Uterus (tissue), 4 donors: ENCODE data around the gene SLC6A1. TPM values are rescaled to one million over a fixed set of nuclear protein-coding genes. Genes with fewer than 3 reads are reported as not detected.
"Not testable (repeated sequence)": the region's sequence is repeated elsewhere in the genome, so short reads cannot be mapped to it uniquely, and the experiment has no call there.

Experiments
- DNase-seq, 2 donors: peaks; one replicate each; pipeline ENCODE4 v3.0.0-alpha.2; 2019 to 2020
- H3K27ac ChIP-seq, 2 donors: fragments of 200-600 bp; sonication (generic); 1 replicate in 1 of 2; 2 replicates in 1 of 2; pipeline ENCODE4 v1.5.1; 2016 to 2018
- H3K27me3 ChIP-seq, 2 donors: fragments of 200-600 bp; sonication (generic); one replicate each; pipeline ENCODE4 v1.5.1; 2018 to 2019; ENCODE audit warnings: control low read depth in 1 of 2
- H3K36me3 ChIP-seq, 2 donors: fragments of 200-600 bp; sonication (generic); one replicate each; pipeline ENCODE4 v1.5.1; 2019; ENCODE audit warnings: control low read depth in 1 of 2
- H3K4me1 ChIP-seq, 2 donors: fragments of 200-600 bp; sonication (generic); one replicate each; pipeline ENCODE4 v1.5.1; 2018 to 2019; ENCODE audit warnings: control low read depth in 1 of 2
- H3K4me3 ChIP-seq, 2 donors: fragments of 200-600 bp; sonication (generic); 1 replicate in 1 of 2; 2 replicates in 1 of 2; pipeline ENCODE4 v1.5.1; 2018 to 2019; ENCODE audit warnings: mild to moderate bottlenecking in 1 of 2
- H3K9me3 ChIP-seq, 2 donors: fragments of 200-600 bp; sonication (generic); one replicate each; pipeline ENCODE4 v1.5.1; 2019; ENCODE audit warnings: control low read depth in 1 of 2
- CTCF ChIP-seq, 4 experiments: fragments of 200-600 bp in 2 of 4; fragments of 450-650 bp in 2 of 4; sonication (generic) in 2 of 4; IDR thresholded peaks; one replicate each; pipeline ENCODE4 v1.5.1; 2016 to 2019; ENCODE audit warnings: antibody characterized with exemption in 4 of 4, mild to moderate bottlenecking in 2 of 4, moderate library complexity in 1 of 4
- POLR2A ChIP-seq, 2 donors: fragments of 450-650 bp; IDR thresholded peaks; one replicate each; pipeline ENCODE4 v1.6.1; 2016; ENCODE audit warnings: antibody characterized with exemption in 2 of 2, mild to moderate bottlenecking in 1 of 2, moderate library complexity in 1 of 2
- intact Hi-C: fragments of 100-400 bp; cut with DNase I; formaldehyde crosslinking; loops from one replicate; pipeline ENCODE4 v1.15.1; 2023; ENCODE audit warnings: low total_unique reads
- total RNA-seq, 4 donors: library from RNA; depleted of rRNA in 3 of 4; stranded (reverse); fragments of >200 nt in 3 of 4; gene quantifications; one replicate each; pipeline versions ENCODE4 v1.1.0 to v1.2.4, GENCODE V29; 2014 to 2023
- donor health status: DM: yes; HTN: yes; CAD: no.

Gene SLC6A1
- total RNA-seq, 4 donors from 2014 or later = under 0.01 to 5.0 (median 1.6) TPM

GRCh38 chr3:11074011-11074410 lies 81.5 kb downstream of the SLC6A1 start:
- no peak overlapping the region for H3K27ac ChIP-seq
- intact Hi-C loops = no loop called here
- no peak for DNase-seq
- TF ChIP-seq CTCF (IDR thresholded peaks at IDR 0.05) = no peak
- TF ChIP-seq POLR2A (IDR thresholded peaks at IDR 0.05) = no peak
- H3K36me3 ChIP-seq = no peaks in the 10 kb centered on the region
- H3K4me1 ChIP-seq = no peaks in the 10 kb centered on the region
- H3K4me3 ChIP-seq = no peak overlapping the region
- no peaks in the 10 kb centered on the region for H3K9me3 ChIP-seq
- H3K27me3 ChIP-seq = no peaks in the 10 kb centered on the region

- DNase-seq = no peak
- H3K4me3 ChIP-seq = no peak overlapping the region
- H3K36me3 ChIP-seq = no peaks in the 10 kb centered on the region
- no peaks in the 10 kb centered on the region for H3K9me3 ChIP-seq
- intact Hi-C loops = no loop called here
- no peak overlapping the region for H3K27ac ChIP-seq
- TF ChIP-seq CTCF (IDR thresholded peaks at IDR 0.05) (no peak), POLR2A (IDR thresholded peaks at IDR 0.05) (no peak)
- no peaks in the 10 kb centered on the region for H3K4me1 ChIP-seq
- no peaks in the 10 kb centered on the region for H3K27me3 ChIP-seq
Measured at GRCh38 chr3:11074451-11074850, 81.9 kb downstream of the SLC6A1 start.

GRCh38 chr3:11075122-11075521 lies 82.6 kb downstream of the SLC6A1 start:
- H3K9me3 ChIP-seq, H3K4me3 ChIP-seq, H3K36me3 ChIP-seq, DNase-seq, H3K4me1 ChIP-seq, intact Hi-C loops, H3K27me3 ChIP-seq, H3K27ac ChIP-seq: not testable (repeated sequence)

GRCh38 chr3:11076711-11077110 lies 84.2 kb downstream of the SLC6A1 start:
- no peaks in the 10 kb centered on the region for H3K4me1 ChIP-seq
- H3K4me3 ChIP-seq = no peak overlapping the region
- TF ChIP-seq POLR2A (IDR thresholded peaks at IDR 0.05) = no peak
- TF ChIP-seq CTCF (IDR thresholded peaks at IDR 0.05) = no peak
- DNase-seq = no peak
- no peaks in the 10 kb centered on the region for H3K27me3 ChIP-seq
- no peaks in the 10 kb centered on the region for H3K9me3 ChIP-seq
- intact Hi-C loops = no loop called here
- H3K36me3 ChIP-seq = no peaks in the 10 kb centered on the region
- no peak overlapping the region for H3K27ac ChIP-seq

GRCh38 chr3:11077466-11077865 lies 84.9 kb downstream of the SLC6A1 start:
- no peaks in the 10 kb centered on the region for H3K9me3 ChIP-seq
- no peak for TF ChIP-seq POLR2A (IDR thresholded peaks at IDR 0.05)
- TF ChIP-seq CTCF (IDR thresholded peaks at IDR 0.05) = no peak
- no peaks in the 10 kb centered on the region for H3K27me3 ChIP-seq
- H3K27ac ChIP-seq = no peak overlapping the region
- intact Hi-C loops = no loop called here
- no peak for DNase-seq
- no peaks in the 10 kb centered on the region for H3K36me3 ChIP-seq
- H3K4me3 ChIP-seq = no peak overlapping the region
- no peaks in the 10 kb centered on the region for H3K4me1 ChIP-seq

- Histone ChIP-seq H3K36me3 (no peaks in the 10 kb centered on the region), H3K9me3 (no peaks in the 10 kb centered on the region), H3K27me3 (no peaks in the 10 kb centered on the region), H3K27ac (no peak overlapping the region), H3K4me3 (no peak overlapping the region), H3K4me1 (no peaks in the 10 kb centered on the region)
- intact Hi-C loops = no loop called here
- no peak for DNase-seq
- TF ChIP-seq POLR2A (IDR thresholded peaks at IDR 0.05) (no peak), CTCF (IDR thresholded peaks at IDR 0.05) (no peak)
Measured at GRCh38 chr3:11078826-11079515, 86.4 kb downstream of the SLC6A1 start.
